ENCODE measurements around the gene EPB41L2.
"Not testable (repeated sequence)": the region's sequence is repeated elsewhere in the genome, so short reads cannot be mapped to it uniquely, and the experiment has no call there.

The EPB41L2 gene

DNA sequence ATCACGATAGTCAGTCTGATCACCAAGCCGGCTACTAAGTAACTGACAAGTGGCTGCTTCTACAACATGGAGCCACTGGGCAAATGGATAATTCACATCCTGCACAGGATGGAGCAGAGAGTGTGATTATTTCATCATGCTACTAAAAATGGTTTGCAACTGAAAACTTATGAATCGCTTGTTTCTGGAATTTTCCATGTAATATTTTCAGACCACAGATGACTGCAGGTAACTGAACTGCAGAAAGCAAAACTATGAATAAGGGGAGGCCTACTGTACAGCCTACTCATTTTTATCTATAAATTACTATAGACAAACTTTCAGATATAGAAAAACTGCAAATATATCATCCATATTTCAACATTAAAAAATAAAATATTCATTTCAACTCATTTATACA lies 91.5 kb downstream of the EPB41L2 start:
- DNase-seq = no peak

DNA sequence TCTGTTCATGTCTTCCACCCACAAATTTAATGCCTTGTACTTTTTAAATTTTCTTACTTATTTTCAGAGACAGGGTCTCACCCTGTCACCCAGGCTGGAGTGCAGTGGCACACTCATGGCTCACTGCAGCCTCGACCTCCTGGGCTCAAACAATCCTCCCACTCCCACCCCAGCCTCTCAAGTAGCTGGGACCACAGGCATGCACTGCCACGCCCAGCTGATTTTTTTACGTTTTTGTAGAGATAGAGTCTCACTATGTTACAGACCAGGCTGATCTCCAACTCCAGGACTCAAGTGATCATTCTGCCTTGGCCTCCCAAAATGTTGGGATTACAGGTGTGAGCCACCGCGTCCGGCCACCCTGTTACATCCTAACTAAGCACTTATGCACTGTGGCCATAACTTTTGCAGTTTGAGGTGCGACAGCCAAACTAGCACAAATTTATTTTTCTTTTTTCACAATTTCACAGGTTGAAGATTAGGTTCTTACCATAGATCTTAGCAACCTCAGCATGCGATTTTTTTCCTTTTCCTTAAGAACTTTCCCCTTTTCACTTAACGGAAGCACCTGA lies 92.1 kb downstream of the EPB41L2 start:
- DNase-seq = no peak

DNA sequence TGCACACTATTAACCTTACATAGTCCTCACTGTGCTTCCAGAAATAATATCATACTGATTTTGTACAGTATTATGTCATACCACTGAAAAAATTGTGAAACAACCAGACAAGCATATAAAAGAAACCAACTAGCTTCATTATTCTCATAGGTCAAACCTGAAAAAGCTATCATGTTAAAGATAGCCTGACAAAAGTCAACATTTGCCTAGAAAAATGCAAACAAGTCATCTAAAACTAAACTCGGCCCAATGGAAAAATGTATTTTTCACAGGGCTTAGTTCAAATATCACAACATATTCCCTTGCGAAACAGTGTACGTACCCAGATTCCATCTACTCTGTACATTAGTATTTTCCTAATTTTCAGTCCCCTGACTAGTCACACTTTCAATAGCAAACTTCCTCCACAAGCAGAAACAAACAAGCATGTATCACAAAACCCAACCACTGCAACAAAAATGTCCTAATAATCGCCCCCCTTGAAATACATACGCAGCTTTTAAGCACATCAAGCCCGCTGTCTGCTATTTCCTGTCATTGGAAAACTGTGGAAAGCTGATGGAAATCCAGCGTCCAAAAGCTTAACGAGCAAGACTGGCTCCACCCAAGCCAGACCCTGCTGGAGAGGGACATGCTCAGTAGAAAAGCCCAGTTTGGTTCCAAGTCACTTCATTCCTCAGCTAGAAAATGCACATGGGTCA lies 93.1 kb downstream of the EPB41L2 start:
- no peak for DNase-seq

DNA sequence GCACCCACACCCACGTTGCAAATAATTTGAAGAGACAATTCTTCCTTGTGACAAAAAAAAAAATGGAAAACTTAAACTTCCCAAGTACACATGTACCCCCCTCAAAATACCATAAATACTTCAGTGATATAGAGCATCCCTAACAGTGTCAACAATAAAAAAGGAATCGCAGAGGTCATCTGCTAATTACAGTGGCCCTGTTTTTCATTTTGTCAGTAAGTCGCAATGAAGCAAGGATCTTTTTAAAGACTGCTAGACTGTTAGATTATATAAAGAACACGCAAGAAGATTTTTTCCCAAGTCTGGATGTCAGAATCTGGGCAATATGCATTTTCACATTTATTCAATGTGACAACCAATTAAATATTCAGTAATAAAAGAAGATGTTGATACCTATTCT lies 93.9 kb downstream of the EPB41L2 start:
- DNase-seq = no peak

DNA sequence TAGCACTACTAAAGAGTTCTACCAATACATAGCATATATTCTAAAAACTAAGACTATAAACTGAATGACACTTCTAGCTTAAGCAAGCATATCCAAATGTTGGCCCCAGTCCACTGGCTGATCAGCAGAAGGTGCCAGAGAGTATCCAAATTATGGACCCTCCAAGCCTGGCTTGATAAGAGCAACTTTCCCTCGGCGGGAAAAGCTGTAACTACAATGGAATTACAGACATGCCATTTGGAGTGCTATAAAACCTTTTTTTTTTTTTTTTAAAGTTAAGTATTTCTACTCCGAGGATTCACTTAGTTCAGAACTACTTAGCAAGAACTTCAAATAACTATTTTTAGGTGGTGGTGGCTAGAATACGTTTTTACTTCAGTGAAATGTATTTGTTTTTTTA lies 94.6 kb downstream of the EPB41L2 start:
- DNase-seq = no peak

DNA sequence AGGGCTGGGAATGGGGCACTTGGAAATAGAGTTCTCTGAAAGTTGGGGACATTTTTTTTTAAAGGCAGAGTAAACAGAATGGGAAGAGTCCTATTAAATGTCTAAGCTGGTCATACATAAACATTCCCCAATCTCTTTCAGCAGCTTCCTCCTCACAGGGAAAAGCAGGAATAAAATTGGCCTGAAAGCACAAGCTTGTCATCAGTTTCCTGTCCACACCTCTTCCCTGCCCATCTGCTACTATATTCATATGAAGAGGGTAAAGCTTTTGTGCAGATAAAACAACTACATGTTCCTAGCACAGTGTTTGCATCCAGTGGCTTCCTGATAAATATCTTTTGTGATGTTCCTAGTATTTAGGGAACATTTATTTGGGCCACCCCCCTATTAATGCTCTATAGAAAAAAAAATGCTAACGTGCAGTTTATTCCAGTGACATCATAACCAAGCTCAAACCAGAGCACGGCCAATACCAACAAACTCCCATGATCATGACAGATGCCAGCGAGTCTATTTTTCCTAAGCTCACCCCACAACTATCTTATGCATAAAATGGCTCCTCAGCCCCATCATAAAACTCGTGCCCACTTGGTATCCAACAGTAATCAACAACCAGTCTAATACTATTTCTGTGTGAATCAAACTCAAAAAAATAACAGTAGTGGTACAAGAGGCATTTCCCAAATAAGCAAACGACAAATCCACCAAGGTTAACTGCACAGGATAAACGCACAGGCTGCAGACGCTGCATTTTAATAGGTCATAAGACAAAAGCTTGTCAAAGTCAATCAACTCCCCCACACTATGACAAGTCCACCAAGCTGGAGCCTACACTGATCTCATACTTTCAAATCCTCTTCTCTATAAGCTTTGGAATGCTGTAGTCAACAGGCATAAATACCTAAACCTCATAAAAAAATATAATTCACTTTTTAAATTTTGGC lies 95.3 kb downstream of the EPB41L2 start:
- no peak for DNase-seq

DNA sequence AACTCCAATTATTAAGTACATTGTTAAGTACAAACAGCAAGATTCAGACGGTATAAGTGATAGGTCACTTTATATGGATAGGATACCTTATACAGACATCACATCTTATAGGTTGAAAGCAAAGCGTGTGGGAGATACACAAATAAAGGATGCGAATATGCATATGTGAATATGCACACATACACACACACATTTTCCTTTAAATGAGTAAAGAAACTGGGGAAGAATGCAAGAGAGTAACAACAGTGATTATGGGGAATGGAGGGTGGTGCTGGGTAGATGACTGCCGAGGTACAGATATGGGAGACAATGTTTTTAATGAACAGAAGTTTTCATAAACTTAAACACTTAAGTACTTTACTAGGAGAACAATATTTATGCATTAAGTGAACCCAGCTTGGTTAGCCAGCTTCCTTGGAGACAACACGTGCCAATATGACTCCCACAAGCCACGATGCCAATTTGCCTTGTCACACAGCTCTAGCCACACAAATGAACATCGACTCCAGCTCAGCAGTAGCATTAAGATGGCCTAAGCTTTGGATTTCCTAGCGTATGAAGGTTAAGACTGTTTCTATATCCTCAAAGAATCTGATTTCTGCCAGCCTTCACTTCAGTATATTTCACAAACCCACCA lies 96.6 kb downstream of the EPB41L2 start:
- no peak for DNase-seq

DNA sequence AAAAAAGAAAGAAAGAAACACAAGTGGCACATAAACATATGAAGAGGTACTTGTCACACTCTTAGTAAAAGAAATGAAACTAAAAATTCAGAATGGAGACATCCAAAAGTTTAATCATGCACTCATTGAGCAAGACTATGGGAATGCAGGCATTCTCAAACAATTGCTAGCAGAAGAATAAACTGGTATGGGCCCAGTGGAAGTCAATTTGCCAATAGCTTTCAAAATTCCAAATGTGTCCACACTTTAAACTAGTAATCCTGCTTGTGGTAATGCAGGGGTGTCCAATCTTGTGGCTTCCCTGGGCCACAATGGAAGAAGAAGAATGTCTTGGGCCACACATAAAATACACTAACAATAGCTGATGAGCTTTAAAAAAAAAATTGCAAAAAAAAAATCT lies 97.4 kb downstream of the EPB41L2 start:
- no peak for DNase-seq

DNA sequence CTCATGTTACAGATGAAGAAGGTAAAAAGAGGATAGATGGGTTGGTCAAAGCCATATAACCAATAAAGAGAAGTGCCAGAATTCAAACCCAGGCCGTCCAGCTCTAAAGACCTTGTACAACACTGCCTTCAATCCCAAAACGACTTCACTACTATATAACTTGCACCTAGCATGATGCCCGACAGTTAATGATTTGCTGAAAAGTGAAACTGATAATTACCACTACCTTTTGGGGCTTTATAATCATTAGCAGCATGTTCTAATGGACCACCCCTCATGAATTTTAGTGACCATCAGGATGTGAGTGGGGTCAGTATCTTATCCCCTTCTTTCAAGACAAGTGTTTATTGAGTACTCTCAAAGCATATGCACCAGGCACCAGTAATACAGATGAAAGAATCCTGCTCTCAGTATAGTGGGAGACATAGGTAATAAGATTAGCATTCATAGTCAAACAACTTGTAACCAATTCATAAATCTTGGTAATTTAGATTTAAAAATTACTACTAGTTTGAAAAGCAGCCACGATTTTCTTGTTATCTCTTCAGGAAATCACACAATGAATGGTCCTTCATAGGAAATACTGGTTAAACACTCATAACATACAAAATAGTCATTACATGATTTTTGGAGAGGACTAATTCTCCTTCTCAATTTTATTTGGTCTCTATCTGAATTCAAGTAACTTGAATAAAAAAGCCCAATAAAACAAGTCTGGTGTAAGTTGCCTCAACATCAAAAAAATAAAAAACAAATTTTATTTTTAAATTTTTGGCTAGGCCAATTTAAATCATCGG lies 98.0 kb downstream of the EPB41L2 start:
- DNase-seq = no peak

DNA sequence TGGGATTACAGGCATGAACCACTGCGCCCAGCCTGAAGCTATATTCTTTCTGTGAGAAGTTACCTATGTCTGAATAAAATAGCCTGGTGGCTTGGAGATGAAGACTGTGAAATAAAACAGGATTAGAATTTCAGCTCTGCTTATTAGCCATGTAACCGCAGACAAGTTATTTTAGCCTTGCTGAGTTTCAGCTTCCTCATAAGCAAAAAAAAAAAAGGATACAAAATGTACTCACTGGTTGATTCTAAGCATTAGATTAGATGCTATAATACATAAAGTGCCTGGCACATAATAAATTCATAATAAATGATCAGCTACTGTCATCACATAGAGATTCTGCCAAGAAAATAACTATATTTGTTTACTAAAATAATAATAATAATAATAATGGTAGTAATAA lies 98.8 kb downstream of the EPB41L2 start:
- DNase-seq = no peak

DNA sequence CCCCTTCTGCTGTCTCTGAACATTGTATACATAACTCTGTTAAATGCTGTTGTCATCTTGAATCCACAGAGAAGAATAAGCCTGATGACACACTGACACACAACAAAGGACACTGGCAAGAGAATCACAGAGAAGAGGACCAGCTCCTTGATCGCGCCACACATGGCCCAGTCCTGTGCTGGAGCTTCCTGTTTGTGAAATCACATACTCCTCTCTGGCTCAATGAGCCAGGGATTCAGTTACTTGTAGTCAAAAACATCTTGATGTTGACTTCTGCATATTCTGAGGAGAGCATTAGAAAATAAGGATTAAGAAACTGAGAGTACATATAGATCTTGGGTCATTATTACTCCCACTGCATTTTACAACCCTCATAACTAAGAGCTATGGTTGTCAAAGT lies 100.1 kb downstream of the EPB41L2 start:
- DNase-seq = no peak

DNA sequence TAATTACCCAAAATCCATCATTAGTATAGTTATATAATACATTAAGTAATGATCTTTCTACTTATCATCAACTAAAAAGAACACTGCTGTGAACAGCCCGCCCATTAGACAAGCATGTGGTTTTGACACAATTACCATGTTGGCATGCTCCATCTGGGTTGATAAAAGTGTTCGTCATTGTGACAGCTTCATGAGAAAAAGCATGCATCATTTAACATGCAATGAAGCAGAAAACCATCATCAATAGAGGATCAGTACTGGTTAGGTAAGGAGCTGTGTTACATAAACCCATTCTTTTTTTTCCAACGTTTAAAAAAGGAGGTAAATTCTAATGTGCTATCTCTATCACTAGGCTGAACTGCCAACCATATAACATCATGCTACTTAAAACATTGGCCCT lies 101.9 kb downstream of the EPB41L2 start:
- no peak for DNase-seq

DNA sequence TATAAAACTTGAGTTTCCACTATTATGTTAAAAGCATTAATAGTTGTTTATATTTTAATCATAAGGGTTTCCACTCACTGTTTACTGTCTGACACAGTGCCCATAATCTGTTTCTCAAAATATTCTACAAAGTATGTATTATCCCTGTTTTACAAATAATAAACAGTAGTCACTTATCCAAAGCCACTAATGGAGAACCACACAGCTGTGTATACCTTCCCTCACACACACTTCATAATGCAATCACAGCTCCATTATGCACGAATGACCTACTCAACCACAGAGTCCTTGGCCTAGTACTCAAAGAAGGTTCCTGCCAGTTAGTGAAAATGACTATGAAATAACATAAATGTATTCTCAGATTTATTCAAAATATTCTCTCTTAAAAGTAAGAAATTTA lies 103.1 kb downstream of the EPB41L2 start:
- DNase-seq = no peak

DNA sequence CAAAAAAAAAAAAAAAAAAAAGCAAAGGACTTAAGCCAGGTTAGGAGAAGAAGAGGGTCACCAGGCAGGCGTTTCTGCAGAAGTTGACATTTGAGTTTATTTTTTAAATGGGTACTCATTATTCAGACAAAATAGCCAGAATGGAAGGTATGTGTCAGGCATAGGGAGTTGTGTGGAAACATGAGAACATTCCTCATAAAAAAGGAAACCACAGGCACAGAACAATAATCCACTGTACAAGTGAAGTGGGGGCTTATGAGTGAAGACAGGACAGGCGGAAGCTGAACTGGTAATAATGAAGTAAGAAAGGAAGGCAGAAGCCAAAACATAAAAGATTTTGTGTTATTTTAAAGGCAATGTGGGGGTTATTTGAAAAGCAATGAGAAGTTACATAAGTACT lies 104.6 kb downstream of the EPB41L2 start:
- DNase-seq = no peak

DNA sequence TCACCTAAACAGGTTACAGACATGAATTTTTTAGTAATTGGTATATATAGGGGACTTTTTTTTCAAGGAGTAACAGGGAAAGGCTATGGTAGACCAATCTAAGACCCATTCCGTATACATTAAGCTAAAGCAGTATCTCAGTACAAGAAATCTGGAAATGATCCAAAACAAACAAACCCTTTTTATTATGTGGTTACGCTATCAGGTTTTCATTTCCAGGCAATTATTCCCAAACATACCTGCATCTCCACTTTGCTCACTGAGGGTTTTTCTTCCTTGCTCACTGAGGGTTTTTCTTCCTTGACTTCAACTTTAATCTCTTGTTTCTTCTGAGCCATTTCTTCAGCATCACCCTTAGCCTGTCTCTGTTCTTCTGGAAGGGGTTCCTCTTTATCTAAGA lies 107.3 kb downstream of the EPB41L2 start:
- DNase-seq = no peak

DNA sequence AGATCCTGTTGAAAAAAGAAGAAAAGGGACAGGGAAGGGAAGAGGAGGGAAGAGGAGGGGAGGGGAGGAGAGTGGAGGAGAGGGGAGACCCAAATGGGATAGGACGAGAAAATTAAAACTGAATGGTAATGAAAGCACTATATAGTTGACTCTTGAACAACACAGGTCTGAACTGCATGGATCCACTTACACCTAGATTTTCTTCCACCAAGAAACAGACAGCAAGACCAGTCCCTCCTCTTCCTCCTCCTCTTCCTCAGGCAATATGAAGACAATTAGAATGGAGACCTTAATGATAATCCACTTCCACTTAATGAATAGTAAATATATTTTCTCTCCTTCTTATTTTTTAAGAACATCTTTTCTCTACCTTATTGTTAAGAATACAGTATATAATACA lies 113.5 kb downstream of the EPB41L2 start:
- DNase-seq = no peak

DNA sequence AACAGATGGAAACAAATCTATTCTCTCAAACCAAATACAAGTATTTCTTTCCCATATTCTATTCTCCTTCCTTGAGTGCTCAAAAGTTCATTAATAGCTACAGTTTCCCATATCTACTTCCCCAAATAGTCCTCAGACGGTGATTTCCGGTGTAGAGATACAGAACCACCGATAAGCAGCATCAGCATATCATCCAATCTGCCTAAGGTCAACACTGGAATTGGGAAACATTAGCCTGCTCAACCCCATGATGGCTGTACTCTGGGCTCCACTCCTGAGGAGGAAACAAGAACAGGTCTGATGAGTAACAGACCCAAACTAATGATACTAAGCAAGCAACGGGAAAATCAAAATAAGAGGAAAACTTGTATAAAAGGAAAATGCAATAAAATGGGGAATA lies 115.6 kb downstream of the EPB41L2 start:
- DNase-seq = no peak

DNA sequence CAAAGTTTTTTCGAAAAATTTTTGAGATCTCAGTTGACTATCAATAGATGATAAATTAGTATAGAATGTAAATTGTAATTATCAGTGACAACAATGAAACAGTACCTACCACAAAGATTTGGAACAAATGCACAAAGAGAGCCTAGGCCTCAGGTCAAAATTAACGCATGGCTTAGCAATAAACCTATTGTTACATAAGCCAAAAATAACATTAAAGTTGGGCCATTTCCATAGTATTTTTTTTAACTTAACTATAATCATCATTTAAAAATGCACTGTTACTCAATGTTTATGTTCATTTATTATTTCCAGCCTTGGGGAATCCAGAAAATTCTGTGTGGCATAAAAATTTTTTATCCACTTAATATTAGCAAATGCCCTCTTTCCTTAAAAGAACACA lies 117.0 kb downstream of the EPB41L2 start:
- DNase-seq = no peak

DNA sequence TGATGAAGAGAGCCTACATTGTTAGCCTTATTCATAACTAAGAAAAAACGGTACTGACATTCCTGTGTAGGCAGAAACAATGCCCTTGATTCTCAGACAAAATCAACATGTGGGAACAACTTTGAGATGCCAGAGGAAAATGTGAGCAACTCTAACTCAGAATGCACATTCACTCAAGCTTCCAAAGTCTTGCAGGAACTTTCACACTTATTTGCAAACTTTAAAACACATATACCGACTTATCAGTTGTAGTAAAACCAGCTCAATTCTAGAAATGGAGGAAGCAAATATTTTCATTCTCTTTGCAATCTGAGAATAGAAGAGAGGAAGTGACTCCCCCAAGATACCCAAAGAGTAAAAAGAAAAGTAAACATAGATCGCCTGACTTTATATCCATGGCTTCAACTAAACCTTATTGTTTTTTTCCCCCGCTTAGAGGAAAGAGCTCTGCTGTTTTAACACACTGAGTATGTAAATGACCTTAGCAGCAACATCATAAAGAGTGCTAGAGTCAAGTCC lies 117.6 kb downstream of the EPB41L2 start:
- DNase-seq = no peak

DNA sequence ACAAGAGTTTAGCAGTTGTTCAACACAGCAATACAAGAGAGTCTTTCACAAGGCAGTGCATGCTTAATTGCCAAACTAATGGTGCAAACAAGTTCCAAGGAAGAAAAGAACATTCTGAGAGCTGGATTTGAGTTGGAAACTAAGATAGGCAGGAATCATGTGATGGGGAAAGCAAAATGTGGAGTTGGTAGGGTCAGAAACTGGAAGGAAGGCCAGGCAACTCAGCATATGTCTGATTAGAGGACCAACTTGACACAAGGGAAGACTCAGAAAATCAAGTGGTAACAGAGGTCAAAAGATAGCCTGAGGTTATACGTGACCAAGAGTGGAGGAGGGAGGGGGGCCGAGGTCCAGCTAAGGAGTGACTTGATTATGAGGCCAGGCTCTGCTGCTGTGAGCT lies 118.6 kb downstream of the EPB41L2 start:
- DNase-seq = no peak

DNA sequence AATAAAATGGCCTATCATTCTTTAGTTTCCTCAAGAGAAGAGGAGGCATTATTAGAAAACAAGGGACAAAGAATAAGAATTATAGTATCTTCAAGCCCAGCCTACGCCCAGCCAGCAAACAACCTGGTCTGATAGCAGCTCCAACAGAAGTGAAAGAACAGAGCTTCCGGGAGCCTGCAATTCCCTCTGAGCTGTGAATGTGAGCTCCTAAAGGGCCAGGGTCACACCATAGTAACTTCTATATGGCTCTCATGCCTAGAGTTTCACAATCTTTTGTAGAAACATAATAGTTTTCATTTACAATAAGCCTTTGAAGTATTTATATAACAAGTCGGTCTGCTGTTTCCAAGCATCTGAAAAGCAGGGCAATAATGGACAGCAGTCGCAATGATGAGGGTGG lies 119.3 kb downstream of the EPB41L2 start:
- no peak for DNase-seq

DNA sequence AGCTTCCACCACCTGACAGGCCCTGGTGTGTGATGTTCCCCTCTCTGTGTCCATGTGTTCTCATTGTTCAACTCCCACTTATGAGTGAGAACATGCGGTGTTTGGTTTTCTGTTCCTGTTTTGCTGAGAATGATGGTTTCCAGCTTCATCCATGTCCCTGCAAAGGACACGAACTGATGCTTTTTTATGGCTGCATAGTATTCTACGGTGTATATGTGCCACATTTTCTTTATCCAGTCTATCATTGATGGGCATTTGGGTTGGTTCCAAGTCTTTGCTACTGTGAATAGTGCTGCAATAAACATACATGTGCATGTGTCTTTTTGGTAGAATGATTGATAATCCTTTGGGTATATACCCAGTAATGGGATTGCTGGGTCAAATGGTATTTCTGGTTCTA lies 120.3 kb downstream of the EPB41L2 start:
- DNase-seq = not testable (repeated sequence)
